HepG2 (cell line): ENCODE results near the gene GABARAPL2. TPM values are rescaled to one million over a fixed set of nuclear protein-coding genes. Genes with fewer than 3 reads are reported as not detected.
A peak's percentile ranks its signal among the peaks of the same experiment; 100 is the strongest.

ENCODE experiments used
- ARHGAP35 ChIP-seq: sonication (generic); formaldehyde crosslinking; IDR thresholded peaks from 2 replicates; pipeline ENCODE4 v1.9.0; 2022; ENCODE audit warnings: mild to moderate bottlenecking, inconsistent platforms, moderate library complexity, missing genetic modification reagents, borderline replicate concordance
- ARNT ChIP-seq: fragments of 450-650 bp; IDR thresholded peaks from 2 replicates; pipeline ENCODE4 v1.6.1; 2017
- ATAD3A ChIP-seq: sonication (generic); formaldehyde crosslinking; IDR thresholded peaks from 2 replicates; pipeline ENCODE4 v1.4.0; 2020; ENCODE audit warnings: missing genetic modification reagents
- EEA1 ChIP-seq: sonication (generic); formaldehyde crosslinking; IDR thresholded peaks from 2 replicates; pipeline ENCODE4 v1.5.1; 2020; ENCODE audit warnings: mild to moderate bottlenecking, missing genetic modification reagents, borderline replicate concordance
- HMGA1 ChIP-seq: sonication (generic); formaldehyde crosslinking; conservative IDR thresholded peaks from 2 replicates; pipeline ENCODE4 v1.4.0; 2020; ENCODE audit warnings: missing genetic modification reagents
- HOXA7 ChIP-seq: sonication (generic); formaldehyde crosslinking; IDR thresholded peaks from 2 replicates; pipeline ENCODE4 v1.8.1; 2022; ENCODE audit warnings: mild to moderate bottlenecking, missing genetic modification reagents, moderate library complexity
- RCOR2 ChIP-seq: IDR thresholded peaks from 2 replicates; pipeline ENCODE4 v1.6.1; 2016; ENCODE audit warnings: missing biosample characterization, missing genetic modification reagents
- RNF2 ChIP-seq: fragments of 450-650 bp; conservative IDR thresholded peaks from 2 replicates; pipeline ENCODE4 v1.6.1; 2016; ENCODE audit warnings: low read depth
- SP1 ChIP-seq, 2 experiments: fragments of 450-650 bp in 1 of 2; sonication (generic) in 1 of 2; formaldehyde crosslinking in 1 of 2; IDR thresholded peaks; 2 replicates each; pipeline versions ENCODE4 v1.4.0 to v1.6.1; 2016 to 2020; ENCODE audit warnings: missing genetic modification reagents in 1 of 2
- SPEN ChIP-seq: sonication (generic); formaldehyde crosslinking; IDR thresholded peaks from 2 replicates; pipeline ENCODE4 v1.5.1; 2020; ENCODE audit warnings: low read depth, mild to moderate bottlenecking, missing genetic modification reagents
- SRF ChIP-seq: IDR thresholded peaks from 2 replicates; pipeline ENCODE4 v1.6.1; 2011; ENCODE audit warnings: mild to moderate bottlenecking, low read depth, low read length, moderate library complexity
- TSC22D2 ChIP-seq: sonication (generic); formaldehyde crosslinking; IDR thresholded peaks from 2 replicates; pipeline ENCODE4 v1.5.1; 2020; ENCODE audit warnings: missing genetic modification reagents, mild to moderate bottlenecking, borderline replicate concordance
- ZFP62 ChIP-seq: sonication (generic); formaldehyde crosslinking; IDR thresholded peaks from 2 replicates; pipeline ENCODE4 v1.4.0; 2020; ENCODE audit warnings: missing genetic modification reagents
- ZNF160 ChIP-seq: sonication (generic); formaldehyde crosslinking; IDR thresholded peaks from 2 replicates; pipeline ENCODE4 v1.8.0; 2022; ENCODE audit warnings: mild to moderate bottlenecking, inconsistent platforms, missing genetic modification reagents
- polyA plus RNA-seq, 8 experiments: library from polyadenylated mRNA; depleted of rRNA in 3 of 8; stranded (reverse) in 7 of 8; unstranded in 1 of 8; fragments of >200 nt; fragmentation: Illumina TruSeq in 4 of 8; extraction: Trizol in 4 of 8; gene quantifications; 2 replicates each; pipeline versions ENCODE4 v1.2.1 to v1.2.3, GENCODE V29; 2011 to 2016; ENCODE audit warnings: low read depth in 4 of 8, missing spikeins in 1 of 8, mixed read lengths in 1 of 8; ENCODE audit not compliant: insufficient read depth in 1 of 8
- total RNA-seq, 5 experiments: library from RNA; depleted of rRNA; stranded (reverse); fragments of >200 nt; fragmentation: Illumina TruSeq; extraction: Trizol; gene quantifications; 2 replicates each; pipeline ENCODE4 v1.2.3, GENCODE V29; 2016; ENCODE audit warnings: low read depth in 1 of 5
- TF ChIP-seq, protein P1 (sequence below): IDR thresholded peaks from 2 replicates; pipeline ENCODE4 v1.6.1; 2012; ENCODE audit warnings: low read length, improper control_type of control experiment
- TF ChIP-seq, protein P2 (sequence below): sonication (generic); formaldehyde crosslinking; IDR thresholded peaks from 2 replicates; pipeline ENCODE4 v1.8.0; 2022; ENCODE audit warnings: missing genetic modification reagents, mild to moderate bottlenecking, inconsistent platforms, borderline replicate concordance
- TF ChIP-seq, protein P3 (sequence below): sonication (generic); formaldehyde crosslinking; IDR thresholded peaks from 2 replicates; pipeline ENCODE4 v1.5.1; 2020; ENCODE audit warnings: mild to moderate bottlenecking, missing genetic modification reagents, borderline replicate concordance

The GABARAPL2 gene
- total and polyA plus RNA-seq, 2 of the 13 experiments (the other 11 are each of a cell fraction or from before 2014, with no cell fraction given): 76.4 to 83.0 TPM

DNA sequence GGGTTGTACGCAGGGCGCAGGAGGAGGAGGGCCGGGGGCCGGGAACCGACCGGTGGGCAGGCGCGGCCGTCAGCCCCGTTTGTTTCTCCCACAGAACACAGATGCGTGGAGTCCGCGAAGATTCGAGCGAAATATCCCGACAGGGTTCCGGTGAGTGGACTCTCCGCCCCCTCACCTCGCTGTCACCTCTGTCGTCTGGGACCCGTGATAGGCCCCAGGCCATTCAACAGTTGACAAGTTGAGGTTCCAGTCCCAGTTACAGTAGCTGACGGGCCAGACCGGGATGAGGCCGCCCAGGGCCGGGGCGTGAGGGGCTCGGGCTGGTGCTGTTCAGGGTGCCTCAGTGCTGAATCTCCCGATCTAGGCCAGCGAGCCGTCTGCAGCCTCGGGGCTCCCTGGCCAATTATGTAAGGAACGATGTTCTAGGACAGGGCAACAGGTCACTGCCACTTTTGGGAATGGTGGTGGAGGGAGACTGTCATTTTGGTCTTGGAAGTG is 628 bp downstream of the GABARAPL2 start (continued):
- no peak for TF ChIP-seq TSC22D2
- no peak for TF ChIP-seq ATAD3A (CRISPR knock-in tag)
- no peak for TF ChIP-seq HMGA1 (CRISPR knock-in tag)
- TF ChIP-seq ARHGAP35 (CRISPR knock-in tag): no peak
- TF ChIP-seq SRF: no peak
- TF ChIP-seq, protein P1, sequence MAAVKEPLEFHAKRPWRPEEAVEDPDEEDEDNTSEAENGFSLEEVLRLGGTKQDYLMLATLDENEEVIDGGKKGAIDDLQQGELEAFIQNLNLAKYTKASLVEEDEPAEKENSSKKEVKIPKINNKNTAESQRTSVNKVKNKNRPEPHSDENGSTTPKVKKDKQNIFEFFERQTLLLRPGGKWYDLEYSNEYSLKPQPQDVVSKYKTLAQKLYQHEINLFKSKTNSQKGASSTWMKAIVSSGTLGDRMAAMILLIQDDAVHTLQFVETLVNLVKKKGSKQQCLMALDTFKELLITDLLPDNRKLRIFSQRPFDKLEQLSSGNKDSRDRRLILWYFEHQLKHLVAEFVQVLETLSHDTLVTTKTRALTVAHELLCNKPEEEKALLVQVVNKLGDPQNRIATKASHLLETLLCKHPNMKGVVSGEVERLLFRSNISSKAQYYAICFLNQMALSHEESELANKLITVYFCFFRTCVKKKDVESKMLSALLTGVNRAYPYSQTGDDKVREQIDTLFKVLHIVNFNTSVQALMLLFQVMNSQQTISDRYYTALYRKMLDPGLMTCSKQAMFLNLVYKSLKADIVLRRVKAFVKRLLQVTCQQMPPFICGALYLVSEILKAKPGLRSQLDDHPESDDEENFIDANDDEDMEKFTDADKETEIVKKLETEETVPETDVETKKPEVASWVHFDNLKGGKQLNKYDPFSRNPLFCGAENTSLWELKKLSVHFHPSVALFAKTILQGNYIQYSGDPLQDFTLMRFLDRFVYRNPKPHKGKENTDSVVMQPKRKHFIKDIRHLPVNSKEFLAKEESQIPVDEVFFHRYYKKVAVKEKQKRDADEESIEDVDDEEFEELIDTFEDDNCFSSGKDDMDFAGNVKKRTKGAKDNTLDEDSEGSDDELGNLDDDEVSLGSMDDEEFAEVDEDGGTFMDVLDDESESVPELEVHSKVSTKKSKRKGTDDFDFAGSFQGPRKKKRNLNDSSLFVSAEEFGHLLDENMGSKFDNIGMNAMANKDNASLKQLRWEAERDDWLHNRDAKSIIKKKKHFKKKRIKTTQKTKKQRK: no peak
- no peak for TF ChIP-seq RNF2
- TF ChIP-seq SPEN (CRISPR knock-in tag): peak; percentile 4; the same call in 1 of the 2 replicates
- no peak for TF ChIP-seq HOXA7
- TF ChIP-seq, protein P2, sequence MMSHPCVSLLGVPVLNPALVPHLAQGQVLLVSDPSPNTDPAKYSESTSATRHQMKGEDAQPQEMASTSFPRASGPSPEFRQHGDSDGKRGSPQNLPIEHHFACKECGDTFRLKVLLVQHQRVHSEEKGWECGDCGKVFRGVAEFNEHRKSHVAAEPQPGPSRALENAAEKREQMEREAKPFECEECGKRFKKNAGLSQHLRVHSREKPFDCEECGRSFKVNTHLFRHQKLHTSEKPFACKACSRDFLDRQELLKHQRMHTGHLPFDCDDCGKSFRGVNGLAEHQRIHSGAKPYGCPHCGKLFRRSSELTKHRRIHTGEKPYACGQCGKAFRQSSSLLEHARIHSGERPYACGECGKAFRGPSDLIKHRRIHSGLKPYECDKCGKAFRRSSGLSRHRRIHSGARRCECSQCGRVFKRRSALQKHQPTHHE (CRISPR knock-in tag): peak; percentile 2; the same call in 1 of the 2 replicates
- TF ChIP-seq EEA1: 0 out of 2 replicates have a peak, but pooled peaks have one; percentile 14
- TF ChIP-seq, protein P3, sequence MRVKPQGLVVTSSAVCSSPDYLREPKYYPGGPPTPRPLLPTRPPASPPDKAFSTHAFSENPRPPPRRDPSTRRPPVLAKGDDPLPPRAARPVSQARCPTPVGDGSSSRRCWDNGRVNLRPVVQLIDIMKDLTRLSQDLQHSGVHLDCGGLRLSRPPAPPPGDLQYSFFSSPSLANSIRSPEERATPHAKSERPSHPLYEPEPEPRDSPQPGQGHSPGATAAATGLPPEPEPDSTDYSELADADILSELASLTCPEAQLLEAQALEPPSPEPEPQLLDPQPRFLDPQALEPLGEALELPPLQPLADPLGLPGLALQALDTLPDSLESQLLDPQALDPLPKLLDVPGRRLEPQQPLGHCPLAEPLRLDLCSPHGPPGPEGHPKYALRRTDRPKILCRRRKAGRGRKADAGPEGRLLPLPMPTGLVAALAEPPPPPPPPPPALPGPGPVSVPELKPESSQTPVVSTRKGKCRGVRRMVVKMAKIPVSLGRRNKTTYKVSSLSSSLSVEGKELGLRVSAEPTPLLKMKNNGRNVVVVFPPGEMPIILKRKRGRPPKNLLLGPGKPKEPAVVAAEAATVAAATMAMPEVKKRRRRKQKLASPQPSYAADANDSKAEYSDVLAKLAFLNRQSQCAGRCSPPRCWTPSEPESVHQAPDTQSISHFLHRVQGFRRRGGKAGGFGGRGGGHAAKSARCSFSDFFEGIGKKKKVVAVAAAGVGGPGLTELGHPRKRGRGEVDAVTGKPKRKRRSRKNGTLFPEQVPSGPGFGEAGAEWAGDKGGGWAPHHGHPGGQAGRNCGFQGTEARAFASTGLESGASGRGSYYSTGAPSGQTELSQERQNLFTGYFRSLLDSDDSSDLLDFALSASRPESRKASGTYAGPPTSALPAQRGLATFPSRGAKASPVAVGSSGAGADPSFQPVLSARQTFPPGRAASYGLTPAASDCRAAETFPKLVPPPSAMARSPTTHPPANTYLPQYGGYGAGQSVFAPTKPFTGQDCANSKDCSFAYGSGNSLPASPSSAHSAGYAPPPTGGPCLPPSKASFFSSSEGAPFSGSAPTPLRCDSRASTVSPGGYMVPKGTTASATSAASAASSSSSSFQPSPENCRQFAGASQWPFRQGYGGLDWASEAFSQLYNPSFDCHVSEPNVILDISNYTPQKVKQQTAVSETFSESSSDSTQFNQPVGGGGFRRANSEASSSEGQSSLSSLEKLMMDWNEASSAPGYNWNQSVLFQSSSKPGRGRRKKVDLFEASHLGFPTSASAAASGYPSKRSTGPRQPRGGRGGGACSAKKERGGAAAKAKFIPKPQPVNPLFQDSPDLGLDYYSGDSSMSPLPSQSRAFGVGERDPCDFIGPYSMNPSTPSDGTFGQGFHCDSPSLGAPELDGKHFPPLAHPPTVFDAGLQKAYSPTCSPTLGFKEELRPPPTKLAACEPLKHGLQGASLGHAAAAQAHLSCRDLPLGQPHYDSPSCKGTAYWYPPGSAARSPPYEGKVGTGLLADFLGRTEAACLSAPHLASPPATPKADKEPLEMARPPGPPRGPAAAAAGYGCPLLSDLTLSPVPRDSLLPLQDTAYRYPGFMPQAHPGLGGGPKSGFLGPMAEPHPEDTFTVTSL (CRISPR knock-in tag): no peak
- no peak for TF ChIP-seq RCOR2 (CRISPR knock-in tag)
- TF ChIP-seq ZFP62: no peak
- TF ChIP-seq SP1 (IDR thresholded peaks at IDR 0.05): no peak
- TF ChIP-seq SP1 (CRISPR knock-in tag; IDR thresholded peaks at IDR 0.05): no peak
- no peak for TF ChIP-seq ZNF160 (CRISPR knock-in tag)
- TF ChIP-seq ARNT: no peak
